Esophagus muscularis mucosa (tissue), 4 donors: ENCODE measurements around the gene TEX14. TPM values are rescaled to one million over a fixed set of nuclear protein-coding genes. Genes with fewer than 3 reads are reported as not detected.

ENCODE experiments used
- DNase-seq: peaks from one replicate; pipeline ENCODE4 v3.0.0-alpha.2; 2017; ENCODE audit errors: extremely low spot score
- H3K27ac ChIP-seq, 4 donors: fragments of 200-600 bp; sonication (generic); replicated peaks in 1 of 4; 1 replicate in 3 of 4; 2 replicates in 1 of 4; pipeline ENCODE4 v1.5.1; 2016 to 2019; ENCODE audit warnings: mild to moderate bottlenecking in 1 of 4
- H3K27me3 ChIP-seq, 4 donors: fragments of 200-600 bp; sonication (generic); one replicate each; pipeline versions ENCODE4 v1.5.1 to v1.6.0; 2016 to 2019
- H3K36me3 ChIP-seq, 4 donors: fragments of 200-600 bp; sonication (generic); one replicate each; pipeline ENCODE4 v1.5.1; 2016 to 2019
- H3K4me1 ChIP-seq, 4 donors: fragments of 200-600 bp; sonication (generic); one replicate each; pipeline ENCODE4 v1.5.1; 2016 to 2019
- H3K4me3 ChIP-seq, 4 donors: fragments of 200-600 bp; sonication (generic); 1 replicate in 2 of 4; 2 replicates in 2 of 4; pipeline ENCODE4 v1.5.1; 2016 to 2019; ENCODE audit warnings: mild to moderate bottlenecking in 4 of 4, moderate library complexity in 1 of 4
- H3K9me3 ChIP-seq, 4 donors: fragments of 200-600 bp; sonication (generic); 1 replicate in 3 of 4; 2 replicates in 1 of 4; pipeline ENCODE4 v1.5.1; 2016 to 2019
- CTCF ChIP-seq, 3 experiments: fragments of 200-600 bp in 2 of 3; fragments of 450-650 bp in 1 of 3; sonication (generic) in 2 of 3; IDR thresholded peaks; one replicate each; pipeline ENCODE4 v1.5.1; 2017 to 2019; ENCODE audit warnings: antibody characterized with exemption in 3 of 3, mild to moderate bottlenecking in 2 of 3, moderate library complexity in 1 of 3
- EP300 ChIP-seq: sonication (generic); formaldehyde crosslinking; IDR thresholded peaks from one replicate; pipeline ENCODE4 v1.6.1; 2017; ENCODE audit warnings: antibody characterized with exemption
- POLR2A ChIP-seq: fragments of 450-650 bp; IDR thresholded peaks from one replicate; pipeline ENCODE4 v1.6.1; 2017; ENCODE audit warnings: antibody characterized with exemption, moderate library complexity, mild to moderate bottlenecking, low read depth
- POLR2AphosphoS5 ChIP-seq, 2 donors: sonication (generic); formaldehyde crosslinking; IDR thresholded peaks; one replicate each; pipeline ENCODE4 v1.6.1; 2017; ENCODE audit warnings: antibody characterized with exemption in 2 of 2
- WGBS: methylation state at CpG from one replicate; pipeline ENCODE4 v1.1.5; 2018; 5-methylcytosine and 5-hydroxymethylcytosine counted together
- intact Hi-C: fragments of 100-400 bp; cut with DNase I; formaldehyde crosslinking; loops from one replicate; pipeline ENCODE4 v1.15.1; 2023
- total RNA-seq, 4 donors: library from RNA; depleted of rRNA; stranded (reverse); fragments of >200 nt; gene quantifications; one replicate each; pipeline versions ENCODE4 v1.1.0 to v1.2.1, GENCODE V29; 2016

The TEX14 gene
- total RNA-seq, 4 donors from 2014 or later = under 0.01 to 0.19 (median 0.11) TPM

GRCh38 chr17:58699771-58700170 is 7.9 kb upstream of the TEX14 start:
- TF ChIP-seq POLR2AphosphoS5 (IDR thresholded peaks at IDR 0.05) = no peak
- no peak for TF ChIP-seq EP300
- no peak for TF ChIP-seq CTCF (IDR thresholded peaks at IDR 0.05)
- TF ChIP-seq POLR2A = no peak
- 96% methylated on average over 11 of the region's 11 CpGs for WGBS
- H3K36me3 ChIP-seq = peaks cover 10 to 86% (median 56%) of the 10 kb centered on the region in 4 donors
- H3K27ac ChIP-seq = no peak overlapping the region
- H3K9me3 ChIP-seq = no peaks in the 10 kb centered on the region
- peaks cover 0 to 2% (median 0%) of the 10 kb centered on the region in 4 donors for H3K4me1 ChIP-seq
- H3K4me3 ChIP-seq = no peak overlapping the region
- DNase-seq = no peak
- no peaks in the 10 kb centered on the region for H3K27me3 ChIP-seq
- intact Hi-C loops = loop anchor here (10.0 kb wide), 1 partner anchor 115 kb away; no protein-coding TSS in a partner anchor

DNA sequence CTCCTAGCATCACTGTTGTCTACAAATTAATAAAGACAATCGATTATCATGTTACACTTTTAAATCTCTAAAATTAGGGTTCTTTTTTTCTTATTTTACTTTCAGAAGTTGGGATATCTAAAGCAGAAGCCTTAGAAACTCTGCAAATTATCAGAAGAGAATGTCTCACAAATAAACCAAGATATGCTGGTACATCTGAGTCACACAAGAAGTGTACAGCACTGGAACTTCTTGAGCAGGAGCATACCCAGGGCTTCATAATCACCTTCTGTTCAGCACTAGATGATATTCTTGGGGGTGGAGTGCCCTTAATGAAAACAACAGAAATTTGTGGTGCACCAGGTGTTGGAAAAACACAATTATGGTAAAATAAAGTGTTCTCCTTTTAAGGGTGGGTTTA is 3.0 kb upstream of the TEX14 start:
- Histone ChIP-seq H3K4me1 (peaks cover 13 to 22% (median 15%) of the 10 kb centered on the region in 4 donors), H3K27me3 (no peaks in the 10 kb centered on the region), H3K9me3 (no peaks in the 10 kb centered on the region), H3K27ac (no peak overlapping the region), H3K4me3 (no peak overlapping the region), H3K36me3 (peaks cover 3 to 38% (median 18%) of the 10 kb centered on the region in 4 donors)
- DNase-seq = no peak
- 94% methylated on average over 1 of the region's 1 CpG for WGBS
- intact Hi-C loops = loop anchor here (10.0 kb wide), 1 partner anchor 110 kb away; no protein-coding TSS in a partner anchor
- TF ChIP-seq EP300 (no peak), POLR2AphosphoS5 (IDR thresholded peaks at IDR 0.05) (no peak), POLR2A (no peak), CTCF (IDR thresholded peaks at IDR 0.05) (no peak)

DNA sequence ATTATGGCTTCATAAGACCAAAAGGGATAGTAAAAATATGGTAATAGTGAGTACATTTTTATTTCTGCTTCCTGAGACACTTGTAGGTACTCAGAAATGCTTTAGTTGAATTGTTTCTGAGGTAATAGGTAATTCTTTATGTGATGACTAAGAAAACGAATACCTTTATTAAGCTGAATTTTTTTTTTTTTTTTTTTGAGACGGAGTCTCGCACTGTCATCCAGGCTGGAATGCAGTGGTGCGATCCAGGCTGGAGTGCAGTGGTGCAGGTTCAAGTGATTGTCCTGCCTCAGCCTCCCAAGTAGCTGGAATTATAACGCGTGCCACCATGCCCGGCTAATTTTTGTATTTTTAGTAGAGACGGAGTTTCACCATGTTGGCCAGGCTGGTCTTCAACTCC is 2.5 kb upstream of the TEX14 start:
- 85% methylated on average over 8 of the region's 8 CpGs for WGBS
- DNase-seq = no peak
- no peaks in the 10 kb centered on the region for H3K27me3 ChIP-seq
- no peak for TF ChIP-seq CTCF (IDR thresholded peaks at IDR 0.05)
- no peak for TF ChIP-seq POLR2AphosphoS5 (IDR thresholded peaks at IDR 0.05)
- no peak for TF ChIP-seq POLR2A
- no peak for TF ChIP-seq EP300
- peaks cover 3 to 33% (median 13%) of the 10 kb centered on the region in 4 donors for H3K36me3 ChIP-seq
- no peaks in the 10 kb centered on the region for H3K9me3 ChIP-seq
- intact Hi-C loops = loop anchor here (10.0 kb wide), 1 partner anchor 110 kb away; no protein-coding TSS in a partner anchor
- H3K4me1 ChIP-seq = peaks cover 13 to 22% (median 15%) of the 10 kb centered on the region in 4 donors
- no peak overlapping the region for H3K4me3 ChIP-seq
- H3K27ac ChIP-seq = no peak overlapping the region

DNA sequence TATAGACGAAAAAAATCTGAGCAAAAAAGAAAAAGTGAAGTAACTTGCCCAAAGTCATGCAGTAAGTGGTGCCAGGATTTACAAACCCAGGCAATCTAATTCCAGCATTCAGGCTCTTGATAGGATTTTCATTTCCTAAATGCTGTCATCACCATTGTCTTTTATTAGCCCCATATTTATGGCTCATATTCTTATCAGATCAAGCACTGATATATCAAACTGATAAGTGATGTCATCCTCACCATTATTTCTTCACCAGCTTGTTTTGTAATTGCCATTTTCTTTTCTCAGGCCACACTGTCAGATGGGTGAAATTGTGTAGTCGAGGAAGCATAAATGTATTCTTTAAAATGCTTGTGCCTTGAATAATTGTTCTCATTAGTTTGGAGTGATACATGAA is 1.9 kb upstream of the TEX14 start:
- H3K36me3 ChIP-seq = peaks cover 0 to 27% (median 8%) of the 10 kb centered on the region in 4 donors
- no peak for DNase-seq
- WGBS = 82% methylated on average over 2 of the region's 2 CpGs
- peaks cover 13 to 22% (median 15%) of the 10 kb centered on the region in 4 donors for H3K4me1 ChIP-seq
- no peaks in the 10 kb centered on the region for H3K9me3 ChIP-seq
- no peak for TF ChIP-seq EP300
- TF ChIP-seq POLR2A = no peak
- TF ChIP-seq CTCF (IDR thresholded peaks at IDR 0.05) = no peak
- no peak for TF ChIP-seq POLR2AphosphoS5 (IDR thresholded peaks at IDR 0.05)
- no peak overlapping the region for H3K27ac ChIP-seq
- no peaks in the 10 kb centered on the region for H3K27me3 ChIP-seq
- intact Hi-C loops = loop anchor here (2.0 to 10.0 kb wide), 2 partner anchors 63 to 109 kb away; no protein-coding TSS in a partner anchor
- no peak overlapping the region for H3K4me3 ChIP-seq
